Lower lobe of right lung (tissue), 2 donors: ENCODE measurements around the gene TNNI2. TPM values are rescaled to one million over a fixed set of nuclear protein-coding genes. Genes with fewer than 3 reads are reported as not detected.
A peak's percentile ranks its signal among the peaks of the same experiment; 100 is the strongest.

Source experiments
- ATAC-seq, 2 donors: fragments of 200-7000 bp; cut with Tn5 transposase; one replicate each; pipeline ENCODE4 v1.9.1; 2020 to 2022; ENCODE audit warnings: mild to moderate bottlenecking in 2 of 2, moderate library complexity in 2 of 2
- DNase-seq: peaks from one replicate; pipeline ENCODE4 v3.0.0-alpha.2; 2020
- H3K27ac ChIP-seq: fragments of 200-600 bp; one replicate; pipeline ENCODE4 v1.8.0; 2022
- H3K27me3 ChIP-seq: fragments of 200-600 bp; one replicate; pipeline ENCODE4 v1.8.0; 2022; ENCODE audit warnings: low read depth
- H3K36me3 ChIP-seq: fragments of 200-600 bp; one replicate; pipeline ENCODE4 v1.8.0; 2022; ENCODE audit warnings: mild to moderate bottlenecking
- H3K4me1 ChIP-seq: fragments of 200-600 bp; one replicate; pipeline ENCODE4 v1.8.0; 2022
- H3K4me3 ChIP-seq: fragments of 200-600 bp; one replicate; pipeline ENCODE4 v1.8.0; 2022; ENCODE audit warnings: mild to moderate bottlenecking
- H3K9me3 ChIP-seq: fragments of 200-600 bp; one replicate; pipeline ENCODE4 v1.8.0; 2022
- intact Hi-C: fragments of 100-400 bp; cut with DNase I; formaldehyde crosslinking; loops from one replicate; pipeline ENCODE4 v1.11.0; 2022
- total RNA-seq: library from RNA; stranded (reverse); fragmentation: NEBNext Ultra II Directional; extraction: Animal tissue kit (Norgen Biotek cat#: 25700); gene quantifications from one replicate; pipeline ENCODE4 v1.2.1, GENCODE V29; 2021
- TF ChIP-seq, protein P1 (sequence below): fragments of 200-600 bp; IDR thresholded peaks from one replicate; pipeline ENCODE4 v1.8.0; 2022; ENCODE audit warnings: antibody characterized with exemption, mild to moderate bottlenecking
- donor health status: DM: no; HTN: yes; CAD: no; lungs with severe emphysema.

TNNI2 gene
- total RNA-seq, 1 donor from 2014 or later = 17.7 TPM

DNA sequence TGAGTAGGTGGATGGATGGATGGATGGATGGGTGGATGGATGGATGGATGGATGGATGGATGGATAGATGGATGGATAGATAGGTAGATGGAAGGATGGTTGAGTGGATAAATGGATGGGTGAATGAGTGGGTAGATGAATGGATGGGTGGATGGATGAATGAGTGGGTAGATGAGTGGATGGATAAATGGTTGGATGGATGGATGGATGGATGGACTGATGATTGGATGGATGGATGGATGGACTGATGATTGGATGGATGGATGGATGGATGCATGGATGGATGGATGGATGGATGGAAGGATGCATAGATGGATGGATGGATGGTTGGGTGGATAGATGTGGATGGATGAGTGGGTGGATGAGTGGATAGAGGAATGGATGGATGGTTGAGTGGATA lies 17.2 kb upstream of the TNNI2 start:
- no peak overlapping the region for H3K4me3 ChIP-seq
- no peak overlapping the region for H3K27ac ChIP-seq
- peaks cover 9% of the 10 kb centered on the region for H3K9me3 ChIP-seq
- no peaks in the 10 kb centered on the region for H3K36me3 ChIP-seq
- ATAC-seq = no peak
- no peaks in the 10 kb centered on the region for H3K27me3 ChIP-seq
- H3K4me1 ChIP-seq = peaks cover 10% of the 10 kb centered on the region
- TF ChIP-seq, protein P1, sequence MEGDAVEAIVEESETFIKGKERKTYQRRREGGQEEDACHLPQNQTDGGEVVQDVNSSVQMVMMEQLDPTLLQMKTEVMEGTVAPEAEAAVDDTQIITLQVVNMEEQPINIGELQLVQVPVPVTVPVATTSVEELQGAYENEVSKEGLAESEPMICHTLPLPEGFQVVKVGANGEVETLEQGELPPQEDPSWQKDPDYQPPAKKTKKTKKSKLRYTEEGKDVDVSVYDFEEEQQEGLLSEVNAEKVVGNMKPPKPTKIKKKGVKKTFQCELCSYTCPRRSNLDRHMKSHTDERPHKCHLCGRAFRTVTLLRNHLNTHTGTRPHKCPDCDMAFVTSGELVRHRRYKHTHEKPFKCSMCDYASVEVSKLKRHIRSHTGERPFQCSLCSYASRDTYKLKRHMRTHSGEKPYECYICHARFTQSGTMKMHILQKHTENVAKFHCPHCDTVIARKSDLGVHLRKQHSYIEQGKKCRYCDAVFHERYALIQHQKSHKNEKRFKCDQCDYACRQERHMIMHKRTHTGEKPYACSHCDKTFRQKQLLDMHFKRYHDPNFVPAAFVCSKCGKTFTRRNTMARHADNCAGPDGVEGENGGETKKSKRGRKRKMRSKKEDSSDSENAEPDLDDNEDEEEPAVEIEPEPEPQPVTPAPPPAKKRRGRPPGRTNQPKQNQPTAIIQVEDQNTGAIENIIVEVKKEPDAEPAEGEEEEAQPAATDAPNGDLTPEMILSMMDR = no peak
- no peak for DNase-seq
- intact Hi-C loops = no loop called here

DNA sequence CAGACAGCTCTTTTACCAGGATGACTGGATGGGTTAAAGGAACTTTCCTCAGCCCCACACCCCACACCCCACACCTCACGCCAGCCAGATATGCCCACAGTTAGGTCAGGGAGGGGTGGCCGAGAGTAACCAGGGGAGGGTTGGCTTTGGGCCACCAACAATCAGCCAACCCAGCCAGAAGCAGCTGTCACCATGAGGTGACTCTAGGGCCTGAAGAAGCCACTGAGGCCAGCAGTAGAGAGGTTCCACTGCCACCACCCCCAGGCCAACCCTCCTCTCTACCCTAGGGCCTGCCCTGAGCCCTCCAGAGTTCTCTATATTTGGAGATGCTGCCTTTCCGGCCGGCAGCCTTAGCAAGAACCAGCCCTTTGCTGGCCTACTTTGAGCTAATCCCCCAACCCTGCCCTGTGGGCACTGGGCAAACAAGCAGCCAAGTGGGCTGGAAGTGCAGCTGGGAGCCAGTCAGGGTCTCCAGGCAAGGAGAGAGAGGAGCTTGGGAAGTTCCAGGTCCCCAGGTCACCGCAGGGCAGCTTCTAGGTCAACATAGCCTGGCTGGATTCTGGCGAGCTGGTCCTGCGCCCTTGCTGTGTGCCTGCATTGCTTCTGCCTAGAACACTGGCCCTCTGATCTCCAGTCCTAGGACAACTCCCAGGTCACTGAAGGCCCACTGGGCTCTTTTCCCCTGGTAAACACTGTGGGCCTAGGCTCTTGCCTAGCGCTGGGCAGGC lies 16.0 kb upstream of the TNNI2 start:
- intact Hi-C loops = no loop called here
- H3K36me3 ChIP-seq = no peaks in the 10 kb centered on the region
- no peaks in the 10 kb centered on the region for H3K27me3 ChIP-seq
- ATAC-seq (no peak), DNase-seq (no peak)
- H3K9me3 ChIP-seq = peaks cover 9% of the 10 kb centered on the region
- no peak overlapping the region for H3K4me3 ChIP-seq
- peaks cover 23% of the 10 kb centered on the region for H3K4me1 ChIP-seq
- H3K27ac ChIP-seq = no peak overlapping the region
- TF ChIP-seq, protein P1 = no peak

DNA sequence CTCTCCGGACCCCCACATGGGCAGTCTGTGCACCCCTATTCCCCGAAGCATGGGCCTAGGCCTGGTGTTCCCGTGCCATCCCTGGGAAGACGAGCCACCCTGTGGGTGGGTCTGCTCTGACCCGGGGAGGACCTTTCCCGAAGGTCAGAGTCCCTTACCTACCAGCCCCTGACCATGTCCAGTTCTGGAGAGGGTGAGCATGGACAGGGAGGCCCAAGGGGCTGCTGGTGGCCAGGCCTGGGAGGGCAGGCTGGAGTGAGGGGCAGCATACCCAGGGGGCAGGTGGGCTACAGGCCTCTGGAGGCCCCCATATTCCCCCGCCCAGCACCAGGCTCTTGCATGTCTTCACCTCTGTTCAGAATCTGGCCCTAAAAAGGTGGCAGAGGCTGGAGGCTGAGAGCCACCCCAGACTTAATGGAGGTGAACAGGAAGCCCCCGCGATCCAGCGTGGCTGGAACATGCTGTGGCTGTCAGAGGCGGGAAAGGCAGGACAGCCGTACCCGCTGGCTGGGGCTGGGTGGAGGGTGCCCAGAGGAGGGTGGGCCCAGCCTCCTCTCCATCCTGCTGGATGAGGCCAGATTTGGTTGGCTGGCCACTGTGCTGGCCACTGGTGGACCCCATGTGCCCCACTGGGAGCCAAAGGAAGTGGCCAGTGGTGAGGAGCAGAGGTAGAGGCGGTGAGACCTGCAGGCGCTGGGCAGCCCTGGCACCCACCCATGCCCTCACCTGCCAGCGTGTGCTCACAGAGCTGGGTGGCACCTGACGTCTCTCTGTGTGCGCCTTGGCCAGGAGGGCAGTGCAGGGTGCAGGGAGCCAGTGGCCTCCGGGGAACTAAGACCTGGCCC lies 15.2 kb upstream of the TNNI2 start:
- peaks cover 23% of the 10 kb centered on the region for H3K4me1 ChIP-seq
- intact Hi-C loops = no loop called here
- ATAC-seq (no peak), DNase-seq (peak; percentile 34)
- no peak overlapping the region for H3K4me3 ChIP-seq
- no peaks in the 10 kb centered on the region for H3K27me3 ChIP-seq
- TF ChIP-seq, protein P1 = no peak
- H3K9me3 ChIP-seq = peaks cover 6% of the 10 kb centered on the region
- H3K27ac ChIP-seq = no peak overlapping the region
- no peaks in the 10 kb centered on the region for H3K36me3 ChIP-seq

DNA sequence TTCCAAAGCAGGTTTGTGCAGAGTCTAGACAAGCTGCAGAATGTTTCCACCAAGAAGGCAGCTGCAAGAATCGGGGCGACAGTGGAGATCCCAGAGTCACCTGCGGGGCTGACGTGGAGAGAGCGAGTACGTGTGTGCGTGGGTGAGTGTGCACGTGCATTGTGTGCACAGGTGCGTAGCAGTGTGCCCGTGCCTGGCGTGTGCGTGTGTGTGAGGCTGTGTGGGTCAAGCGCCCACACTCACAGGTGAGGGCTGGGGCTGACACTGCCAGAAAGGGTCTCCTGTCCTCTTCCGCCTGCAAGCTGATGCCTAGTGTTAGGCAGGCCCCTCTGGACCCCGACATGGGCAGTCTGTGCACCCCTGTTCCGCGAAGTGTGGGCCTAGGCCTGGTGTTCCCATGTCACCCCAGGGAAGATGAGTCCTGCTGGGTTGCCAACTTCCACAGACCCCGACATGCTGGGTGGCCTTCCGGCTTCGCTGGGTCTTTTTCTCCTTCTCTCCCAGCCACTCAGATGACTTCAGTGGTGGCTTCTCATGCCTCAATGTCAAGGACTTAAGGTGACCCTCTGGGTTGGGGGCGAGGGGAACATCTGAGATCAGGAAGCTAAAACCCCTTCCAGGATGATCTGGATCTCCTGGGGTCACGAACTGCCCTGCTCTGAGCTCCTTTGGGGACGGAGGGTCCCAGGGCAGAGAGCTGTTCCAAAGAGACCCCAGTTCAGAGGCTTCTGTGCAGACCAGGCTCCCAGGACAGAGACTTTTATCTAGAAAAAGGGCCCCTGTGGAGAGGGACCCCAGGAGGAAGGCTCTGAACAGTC lies 14.4 kb upstream of the TNNI2 start:
- Histone ChIP-seq H3K27ac (no peak overlapping the region), H3K4me3 (no peak overlapping the region), H3K9me3 (no peaks in the 10 kb centered on the region), H3K36me3 (no peaks in the 10 kb centered on the region), H3K4me1 (peaks cover 23% of the 10 kb centered on the region), H3K27me3 (no peaks in the 10 kb centered on the region)
- TF ChIP-seq, protein P1 = no peak
- ATAC-seq (no peak), DNase-seq (no peak)
- intact Hi-C loops = no loop called here

DNA sequence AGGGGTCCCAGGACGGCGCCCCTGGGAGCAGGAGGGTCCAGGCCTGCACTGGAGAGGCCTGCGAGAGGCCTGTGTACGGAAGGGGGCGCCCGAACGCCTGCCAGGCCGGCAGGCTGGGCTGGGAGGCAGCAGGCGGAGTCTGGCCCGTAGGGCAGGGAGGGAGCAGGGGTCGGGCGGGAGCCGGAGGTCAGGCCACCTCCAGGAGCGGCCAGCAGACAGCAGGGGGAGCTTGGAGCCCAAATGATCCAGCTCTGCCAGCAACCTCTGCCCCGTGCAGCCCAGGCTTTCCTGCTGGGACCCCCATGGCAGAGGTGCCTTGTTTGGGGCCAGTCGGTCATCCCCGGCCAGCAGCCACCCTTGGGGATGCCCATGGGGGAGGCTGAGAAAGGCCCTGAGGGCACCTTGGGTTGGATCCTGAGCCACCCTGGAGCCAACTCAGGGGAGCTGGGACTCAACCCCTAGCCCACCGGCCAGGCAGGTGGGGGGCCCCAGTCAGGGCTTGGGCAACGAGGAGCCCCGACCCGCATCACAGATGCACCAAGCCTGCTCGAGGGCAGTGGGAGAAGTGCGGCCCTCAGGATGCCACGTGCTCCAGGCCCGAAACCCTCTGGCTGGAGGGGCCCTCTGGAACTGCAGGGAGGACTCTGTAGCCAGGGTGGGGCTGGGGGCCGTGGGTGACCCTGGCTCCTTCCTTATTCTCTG lies 13.6 kb upstream of the TNNI2 start:
- TF ChIP-seq, protein P1 = peak; percentile 60
- Histone ChIP-seq H3K27ac (no peak overlapping the region), H3K27me3 (no peaks in the 10 kb centered on the region), H3K4me3 (no peak overlapping the region), H3K4me1 (peaks cover 25% of the 10 kb centered on the region), H3K36me3 (no peaks in the 10 kb centered on the region), H3K9me3 (no peaks in the 10 kb centered on the region)
- DNase-seq (peak; percentile 80), ATAC-seq (peak; percentile 56 to 73)
- intact Hi-C loops = no loop called here
